PC-3 (cell line): ENCODE measurements around the gene ITCH. TPM values are rescaled to one million over a fixed set of nuclear protein-coding genes. Genes with fewer than 3 reads are reported as not detected.

Experiments
- ATAC-seq: fragments of 200-7000 bp; cut with Tn5 transposase; 2 replicates; pipeline ENCODE4 v1.9.1; 2020; ENCODE audit warnings: mild to moderate bottlenecking, moderate library complexity
- BruUV-seq: library from RNA; stranded (reverse); fragments of 400-500 nt; replicated peaks from 2 replicates; lab custom pipeline; 2021; lab: Mats Ljungman, UMichigan
- CTCF ChIA-PET: fragments of 300-600 bp; sonication (Branson Sonifier 250); formaldehyde crosslinking; loops from one replicate; lab custom pipeline; 2022; ENCODE audit warnings: antibody characterized with exemption; lab: Charles Lee
- POLR2A ChIA-PET: fragments of 300-600 bp; sonication (Branson Sonifier 250); formaldehyde crosslinking; loops from one replicate; lab custom pipeline; 2022; ENCODE audit warnings: antibody characterized with exemption; ENCODE audit not compliant: unreplicated experiment; lab: Charles Lee
- DNase-seq: peaks from one replicate; pipeline ENCODE4 v3.0.0-alpha.2; 2015
- H2AFZ ChIP-seq: fragments of 300-600 bp; sonication (generic); 2 replicates; pipeline ENCODE4 v1.6.0; 2016; ENCODE audit warnings: antibody characterized with exemption, low read length
- H3F3A ChIP-seq: fragments of 300-600 bp; sonication (generic); one replicate; pipeline ENCODE4 v1.6.0; 2017; ENCODE audit warnings: antibody characterized with exemption, low read length, control low read depth, mild to moderate bottlenecking; ENCODE audit not compliant: unreplicated experiment
- H3K27ac ChIP-seq: fragments of 300-600 bp; sonication (generic); 2 replicates; pipeline ENCODE4 v1.5.1; 2016; ENCODE audit warnings: mild to moderate bottlenecking, low read length
- H3K27me3 ChIP-seq: fragments of 300-600 bp; sonication (generic); 2 replicates; pipeline ENCODE4 v1.6.1; 2016; ENCODE audit warnings: low read length, mixed read lengths
- H3K36me3 ChIP-seq: fragments of 300-600 bp; sonication (generic); 2 replicates; pipeline ENCODE4 v1.6.1; 2016; ENCODE audit warnings: low read depth, mixed run types, low read length, mixed read lengths
- H3K4me1 ChIP-seq: fragments of 300-600 bp; sonication (generic); 2 replicates; pipeline ENCODE4 v1.5.1; 2016; ENCODE audit warnings: low read length; ENCODE audit not compliant: insufficient read depth
- H3K4me2 ChIP-seq: fragments of 300-600 bp; sonication (generic); 2 replicates; pipeline ENCODE4 v1.6.0; 2016; ENCODE audit warnings: low read length
- H3K4me3 ChIP-seq: fragments of 300-600 bp; sonication (generic); 2 replicates; pipeline ENCODE4 v1.5.1; 2016; ENCODE audit warnings: mild to moderate bottlenecking, low read length, mixed read lengths
- H3K79me2 ChIP-seq: fragments of 300-600 bp; sonication (generic); 2 replicates; pipeline ENCODE4 v1.6.1; 2017; ENCODE audit warnings: low read length, mixed read lengths
- H3K9ac ChIP-seq: fragments of 300-600 bp; sonication (generic); 2 replicates; pipeline ENCODE4 v1.6.0; 2016; ENCODE audit warnings: mild to moderate bottlenecking, low read length
- H3K9me2 ChIP-seq: fragments of 300-600 bp; sonication (generic); replicated peaks from 2 replicates; pipeline ENCODE4 v1.6.1; 2016; ENCODE audit warnings: mixed run types, low read length, mixed read lengths
- H3K9me3 ChIP-seq: fragments of 300-600 bp; sonication (generic); 2 replicates; pipeline ENCODE4 v1.6.1; 2016; ENCODE audit warnings: low read length, mixed read lengths
- H4K20me1 ChIP-seq: fragments of 300-600 bp; sonication (generic); 2 replicates; pipeline ENCODE4 v1.6.1; 2016; ENCODE audit warnings: low read length, mixed read lengths
- CTCF ChIP-seq: fragments of 300-600 bp; sonication (generic); conservative IDR thresholded peaks from 2 replicates; pipeline ENCODE4 v1.5.1; 2017; ENCODE audit warnings: antibody characterized with exemption, low read depth, mild to moderate bottlenecking, low read length
- EZH2 ChIP-seq: fragments of 300-600 bp; sonication (generic); IDR thresholded peaks from one replicate; pipeline ENCODE4 v1.6.1; 2017; ENCODE audit warnings: antibody characterized with exemption, mild to moderate bottlenecking, low read length; ENCODE audit not compliant: unreplicated experiment
- EZH2phosphoT487 ChIP-seq: fragments of 300-600 bp; sonication (generic); IDR thresholded peaks from 2 replicates; pipeline ENCODE4 v1.6.1; 2018; ENCODE audit warnings: mild to moderate bottlenecking, antibody characterized with exemption, low read length, borderline replicate concordance
- intact Hi-C: fragments of 100-400 bp; cut with micrococcal nuclease; formaldehyde crosslinking; loops from 2 replicates; pipeline ENCODE4 v1.9.0; 2023
- total RNA-seq: library from RNA; depleted of rRNA; stranded (reverse); fragments of >200 nt; gene quantifications from 2 replicates; pipeline ENCODE4 v1.2.3, GENCODE V29; 2014

The ITCH gene
- total RNA-seq, 1 experiment from 2014 or later = 54.8 TPM

- intact Hi-C loops = no loop called here
- H3K36me3 ChIP-seq = no peaks in the 10 kb centered on the region
- TF ChIP-seq EZH2phosphoT487 (no peak), CTCF (no peak), EZH2 (no peak)
- peaks cover 10% of the 10 kb centered on the region; the same call in 1 of the 2 replicates for H3K4me1 ChIP-seq
- H3K9me3 ChIP-seq = no peaks in the 10 kb centered on the region
- ChIA-PET POLR2A (no interaction called here), CTCF (no interaction called here)
- H3K79me2 ChIP-seq = no peaks in the 10 kb centered on the region
- DNase-seq (no peak), ATAC-seq (no peak)
- H2AFZ ChIP-seq = no peak overlapping the region
- no peaks in the 10 kb centered on the region for H3F3A ChIP-seq
- no peak overlapping the region for H3K4me2 ChIP-seq
- H3K4me3 ChIP-seq = no peak overlapping the region
- H3K9ac ChIP-seq = no peak overlapping the region
- H4K20me1 ChIP-seq = no peaks in the 10 kb centered on the region
- no peaks in the 10 kb centered on the region for H3K27me3 ChIP-seq
- H3K9me2 ChIP-seq = no peaks in the 10 kb centered on the region
- no peak overlapping the region for H3K27ac ChIP-seq
- no TSS peak for BruUV-seq
Measured at GRCh38 chr20:34552569-34552968, 189.5 kb downstream of the ITCH start.

GRCh38 chr20:34553366-34553867, 190.3 kb downstream of the ITCH start:
- no peaks in the 10 kb centered on the region for H3F3A ChIP-seq
- peaks cover 14% of the 10 kb centered on the region; the same call in 1 of the 2 replicates for H3K4me1 ChIP-seq
- 0 out of 2 replicates have a peak overlapping the region, but pooled peaks have one; percentile 32 for H2AFZ ChIP-seq

More at GRCh38 chr20:34553366-34553867, 190.3 kb downstream of the ITCH start:
- H3K9me3 ChIP-seq = no peaks in the 10 kb centered on the region
- TF ChIP-seq CTCF = no peak
- ChIA-PET POLR2A (interaction anchor here (0.6 kb wide), 2 partner anchors 251 to 281 kb away, joined by 3 to 4 read pairs; no protein-coding TSS in a partner anchor), CTCF (interaction anchor here (0.8 kb wide), 1 partner anchor 152 kb away, joined by 3 read pairs; no protein-coding TSS in a partner anchor)
- H3K4me3 ChIP-seq = no peak overlapping the region
- no peaks in the 10 kb centered on the region for H3K27me3 ChIP-seq
- H3K9me2 ChIP-seq = no peaks in the 10 kb centered on the region
- H3K36me3 ChIP-seq = no peaks in the 10 kb centered on the region
- H3K9ac ChIP-seq = no peak overlapping the region
- H3K4me2 ChIP-seq = no peak overlapping the region
- H3K27ac ChIP-seq = no peak overlapping the region
- peak; percentile 9 for DNase-seq
- intact Hi-C loops = no loop called here
- no TSS peak for BruUV-seq
- peak; percentile 27 for ATAC-seq
- H3K79me2 ChIP-seq = no peaks in the 10 kb centered on the region
- H4K20me1 ChIP-seq = no peaks in the 10 kb centered on the region
